ENCODE measurements around the gene MAGOH. TPM values are rescaled to one million over a fixed set of nuclear protein-coding genes. Genes with fewer than 3 reads are reported as not detected.

Gene MAGOH
- 23.2 and 44.9 TPM in 2 replicates for total RNA-seq

GRCh38 chr1:53238197-53239155, at the start of gene MAGOH:
Gene MAGOH (minus strand): TSS chr1:53238518. CDS start chr1:53238448, 70 bp downstream.

GRCh38 chr1:53220171-53220961, 18.0 kb downstream of the MAGOH start, which contains the start of gene CZIB:
Gene CZIB (minus strand): TSS chr1:53220634. CDS start chr1:53220575, 59 bp downstream.

GRCh38 chr1:53196485-53197290, 41.6 kb downstream of the MAGOH start, which contains the start of gene CPT2:
Gene CPT2 (plus strand): TSS chr1:53196824. CDS start chr1:53196944, 120 bp downstream.

Other genes starting within 250 kb of the MAGOH start
- gene PODN, start 176.3 kb downstream of the MAGOH start, total RNA-seq: 5.6 and 35.1 TPM in 2 replicates
- 0.12 TPM in 1 of 2 replicates, not detected in the other for gene SLC1A7, start 95.9 kb downstream of the MAGOH start, total RNA-seq
- gene CPT2, start 41.7 kb downstream of the MAGOH start, total RNA-seq: 13.0 and 13.8 TPM in 2 replicates
- 50.9 and 67.5 TPM in 2 replicates for gene CZIB, start 17.9 kb downstream of the MAGOH start, total RNA-seq
- gene LRP8, start 89.6 kb upstream of the MAGOH start, total RNA-seq: 45.2 and 58.2 TPM in 2 replicates
- not detected in 2 replicates for gene DMRTB1, start 220.9 kb upstream of the MAGOH start, total RNA-seq